Measurements from ENCODE around the gene ANO9. TPM values are rescaled to one million over a fixed set of nuclear protein-coding genes. Genes with fewer than 3 reads are reported as not detected.

The ANO9 gene
- total RNA-seq, 3 donors from 2014 or later (not counting 1 experiment from before 2014, with no cell fraction given) = 15.1 to 21.3 (median 15.1) TPM

GRCh38 chr11:406796-407650, 34.8 kb downstream of the ANO9 start:
- Mint-ChIP-seq H3K4me1 (peaks cover 0 to 18% of the 10 kb centered on the region in 2 donors), H3K4me3 (peak overlapping the region; percentile 50), H3K27ac (peak overlapping the region; percentile 73 to 82), H3K36me3 (no peaks in the 10 kb centered on the region), H3K27me3 (ENCODE audit: low read depth in 2 of 2) (no peaks in the 10 kb centered on the region), H3K9me3 (no peaks in the 10 kb centered on the region)
- peak; percentile 53 for TF ChIP-seq CTCF (IDR thresholded peaks at IDR 0.05)
- WGBS (ENCODE audit: insufficient coverage) = 3% methylated on average over 70 of the region's 91 CpGs
- no peaks in the 10 kb centered on the region for H3K9me3 ChIP-seq (ENCODE audit: control insufficient read depth, insufficient read depth, low read length)
- ATAC-seq = peak; percentile 92 to 96 (median 93)
- peaks cover 47% of the 10 kb centered on the region for H3K4me1 ChIP-seq (ENCODE audit: control insufficient read depth, insufficient read depth, low read length)
- intact Hi-C loops (cut with micrococcal nuclease) = loop anchor here (2.0 to 5.0 kb wide), 2 partner anchors 44 to 100 kb away; partner anchors contain the start of genes PTDSS2 and RNH1
- H3K4me3 ChIP-seq (ENCODE audit: low read length) = peak overlapping the region; percentile 26
- no peaks in the 10 kb centered on the region for H3K27me3 ChIP-seq (ENCODE audit: control insufficient read depth, insufficient read depth, low read length)
- H3K27ac ChIP-seq (ENCODE audit: low read length) = peak overlapping the region; percentile 87
- H3K36me3 ChIP-seq (ENCODE audit: control insufficient read depth, insufficient read depth, low read length) = peaks cover 29% of the 10 kb centered on the region
- peak; percentile 97 to 98 for DNase-seq

- no peak for ATAC-seq
- no peaks in the 10 kb centered on the region for H3K9me3 Mint-ChIP-seq
- peak overlapping the region; percentile 26 for H3K4me3 ChIP-seq (ENCODE audit: low read length)
- no peak for DNase-seq
- TF ChIP-seq CTCF (IDR thresholded peaks at IDR 0.05) = no peak
- H3K4me1 Mint-ChIP-seq = peaks cover 0 to 18% of the 10 kb centered on the region in 2 donors
- H3K27me3 Mint-ChIP-seq (ENCODE audit: low read depth in 2 of 2) = no peaks in the 10 kb centered on the region
- H3K36me3 Mint-ChIP-seq = no peaks in the 10 kb centered on the region
- H3K27ac Mint-ChIP-seq = peak overlapping the region in 1 of 2 donors; percentile 82
- no peaks in the 10 kb centered on the region for H3K27me3 ChIP-seq (ENCODE audit: control insufficient read depth, insufficient read depth, low read length)
- H3K4me1 ChIP-seq (ENCODE audit: control insufficient read depth, insufficient read depth, low read length) = peaks cover 44% of the 10 kb centered on the region
- peak overlapping the region; percentile 50 for H3K4me3 Mint-ChIP-seq
- no peaks in the 10 kb centered on the region for H3K9me3 ChIP-seq (ENCODE audit: control insufficient read depth, insufficient read depth, low read length)
- H3K27ac ChIP-seq (ENCODE audit: low read length) = peak overlapping the region; percentile 87
- intact Hi-C loops (cut with micrococcal nuclease) = loop anchor here (2.0 to 5.0 kb wide), 2 partner anchors 45 to 101 kb away; partner anchors contain the start of genes PTDSS2 and RNH1
- WGBS (ENCODE audit: insufficient coverage) = 73% methylated on average over 47 of the region's 47 CpGs
- H3K36me3 ChIP-seq (ENCODE audit: control insufficient read depth, insufficient read depth, low read length) = peaks cover 29% of the 10 kb centered on the region
Measured at GRCh38 chr11:405954-406795, 35.6 kb downstream of the ANO9 start.

GRCh38 chr11:405323-405953, 36.4 kb downstream of the ANO9 start:
- no peak overlapping the region for H3K27ac ChIP-seq (ENCODE audit: low read length)
- Mint-ChIP-seq H3K27me3 (ENCODE audit: low read depth in 2 of 2) (no peaks in the 10 kb centered on the region), H3K27ac (peak overlapping the region; percentile 43 to 81), H3K4me3 (peak overlapping the region; percentile 53), H3K36me3 (no peaks in the 10 kb centered on the region), H3K4me1 (peaks cover 0 to 18% of the 10 kb centered on the region in 2 donors), H3K9me3 (no peaks in the 10 kb centered on the region)
- H3K27me3 ChIP-seq (ENCODE audit: control insufficient read depth, insufficient read depth, low read length) = no peaks in the 10 kb centered on the region
- H3K4me3 ChIP-seq (ENCODE audit: low read length) = no peak overlapping the region
- WGBS (ENCODE audit: insufficient coverage) = 92% methylated on average over 17 of the region's 17 CpGs
- DNase-seq (no peak), ATAC-seq (no peak)
- TF ChIP-seq CTCF (IDR thresholded peaks at IDR 0.05) = no peak
- H3K9me3 ChIP-seq (ENCODE audit: control insufficient read depth, insufficient read depth, low read length) = no peaks in the 10 kb centered on the region
- intact Hi-C loops (cut with micrococcal nuclease) = loop anchor here (5.0 kb wide), 1 partner anchor 102 kb away; the partner anchor contains the start of gene RNH1
- H3K36me3 ChIP-seq (ENCODE audit: control insufficient read depth, insufficient read depth, low read length) = peaks cover 29% of the 10 kb centered on the region
- H3K4me1 ChIP-seq (ENCODE audit: control insufficient read depth, insufficient read depth, low read length) = peaks cover 43% of the 10 kb centered on the region

Measured in natural killer cell (primary cell).